Measurements from ENCODE around the gene FAM187B. TPM values are rescaled to one million over a fixed set of nuclear protein-coding genes. Genes with fewer than 3 reads are reported as not detected.

Gene FAM187B
- total RNA-seq, 1 experiment from 2014 or later, result not detected

- Mint-ChIP-seq H3K36me3 (ENCODE audit: insufficient read depth in 1 of 3, low read depth in 3 of 3) (peaks cover 23 to 84% (median 76%) of the 10 kb centered on the region in 3 experiments), H3K4me3 (no peak overlapping the region), H3K4me1 (peaks cover 16 to 19% of the 10 kb centered on the region in 2 experiments), H3K9me3 (no peaks in the 10 kb centered on the region), H3K27me3 (ENCODE audit: low read depth) (no peaks in the 10 kb centered on the region), H3K27ac (peak overlapping the region in 2 of 3 experiments; percentile 28 to 77; a peak in 3 of 7 replicates)
- Histone ChIP-seq H4K8ac (replicated peaks; ENCODE audit: insufficient read length, low read depth, low read length) (no peak overlapping the region), H3K23ac (ENCODE audit: insufficient read length, low read depth, low read length) (no peak overlapping the region), H3T11ph (ENCODE audit: low read length) (no peak overlapping the region), H4K5ac (ENCODE audit: insufficient read length, low read depth, low read length) (no peak overlapping the region), H2AFZ (ENCODE audit: low read length) (no peak overlapping the region), H2BK12ac (ENCODE audit: insufficient read length, low read depth, low read length) (no peak overlapping the region), H2AK5ac (ENCODE audit: insufficient read length, low read length) (no peak overlapping the region), H3K4me2 (ENCODE audit: insufficient read depth, insufficient read length, low read length) (no peak overlapping the region), H2BK5ac (ENCODE audit: insufficient read length, low read length) (no peak overlapping the region), H2BK20ac (ENCODE audit: low read depth, low read length, poor library complexity, severe bottlenecking) (no peak overlapping the region), H3K14ac (ENCODE audit: insufficient read depth, low read length) (no peak overlapping the region), H3K9me3 (ENCODE audit: control insufficient read depth, low read depth, low read length) (no peaks in the 10 kb centered on the region), H3K23me2 (ENCODE audit: insufficient read length, low read depth, low read length, poor library complexity, severe bottlenecking) (no peaks in the 10 kb centered on the region), H3K79me1 (ENCODE audit: insufficient read depth, low read depth, low read length, poor library complexity, severe bottlenecking) (no peaks in the 10 kb centered on the region), H3K18ac (ENCODE audit: insufficient read length, low read depth, low read length) (no peak overlapping the region), H3K4ac (ENCODE audit: low read depth, low read length) (no peak overlapping the region), H3K4me1 (ENCODE audit: insufficient read depth, low read length) (no peaks in the 10 kb centered on the region), H4K20me1 (ENCODE audit: control insufficient read depth, insufficient read depth, insufficient read length) (no peaks in the 10 kb centered on the region), H3K9ac (ENCODE audit: extremely low read depth, insufficient read length, low read length) (no peak overlapping the region), H3K27me3 (ENCODE audit: insufficient read depth, low read length) (no peaks in the 10 kb centered on the region), H3K27ac (ENCODE audit: insufficient read length, low read depth, low read length) (no peak overlapping the region), H3K79me2 (ENCODE audit: insufficient read depth, low read length) (no peaks in the 10 kb centered on the region), H4K91ac (ENCODE audit: insufficient read length, low read depth, low read length) (no peak overlapping the region), H2BK15ac (ENCODE audit: low read depth, low read length) (no peak overlapping the region), H3K56ac (ENCODE audit: insufficient read length, low read depth, low read length) (no peak overlapping the region), H2BK120ac (ENCODE audit: low read depth, low read length, poor library complexity, severe bottlenecking) (no peak overlapping the region)
- WGBS (ENCODE audit: extremely low coverage, insufficient read length, low lambda C conversion rate), result no CpG with 5 or more reads among the region's 17 CpGs
- no peak for TF ChIP-seq CTCF (conservative IDR thresholded peaks at IDR 0.05)
- DNase-seq, result peak; percentile 23
These were observed 33.7 kb upstream of the FAM187B start for GRCh38 chr19:35262101-35262761.

Measured in H9 (cell line).